Esophagus mucosa (tissue), 1 donor: Measurements from ENCODE around the gene IKBKG. TPM values are rescaled to one million over a fixed set of nuclear protein-coding genes. Genes with fewer than 3 reads are reported as not detected.
"Not testable (repeated sequence)": the region's sequence is repeated elsewhere in the genome, so short reads cannot be mapped to it uniquely, and the experiment has no call there.

Experiments used
- ATAC-seq: fragments of 200-7000 bp; cut with Tn5 transposase; one replicate; pipeline ENCODE4 v1.9.1; 2020
- total RNA-seq: library from RNA; stranded (reverse); gene quantifications from one replicate; pipeline ENCODE4 v1.2.4, GENCODE V29; 2023
- donor health status: DM: yes; HTN: yes; CAD: no.

Gene IKBKG
- total RNA-seq, 1 donor from 2014 or later = 16.1 TPM

GRCh38 chrX:154560326-154560725 lies 12.9 kb downstream of the IKBKG start:
- not testable (repeated sequence) for ATAC-seq

- not testable (repeated sequence) for ATAC-seq
These were observed 14.9 kb downstream of the IKBKG start for GRCh38 chrX:154562295-154562694.

GRCh38 chrX:154570361-154570760 lies 22.9 kb downstream of the IKBKG start:
- not testable (repeated sequence) for ATAC-seq

GRCh38 chrX:154573061-154573460 lies 25.6 kb downstream of the IKBKG start:
- not testable (repeated sequence) for ATAC-seq

- peak; percentile 55 for ATAC-seq
These were observed 27.7 kb downstream of the IKBKG start for GRCh38 chrX:154575076-154575475.

GRCh38 chrX:154582994-154583393 lies 35.6 kb downstream of the IKBKG start:
- not testable (repeated sequence) for ATAC-seq

GRCh38 chrX:154584585-154585183 lies 37.3 kb downstream of the IKBKG start, which contains the start of gene CTAG1A:
TSS of gene CTAG1A (plus strand) at chrX:154585133. CDS start at chrX:154585207, 74 bp downstream.
- ATAC-seq = peak; percentile 18

- ATAC-seq = not testable (repeated sequence)
These were observed 43.0 kb downstream of the IKBKG start for GRCh38 chrX:154590415-154590814.

GRCh38 chrX:154592505-154592904 lies 45.1 kb downstream of the IKBKG start:
- no peak for ATAC-seq

GRCh38 chrX:154593201-154593600 lies 45.8 kb downstream of the IKBKG start:
- no peak for ATAC-seq

- ATAC-seq = no peak
These were observed 47.1 kb downstream of the IKBKG start for GRCh38 chrX:154594491-154594890.

GRCh38 chrX:154595559-154596249 lies 48.3 kb downstream of the IKBKG start:
- no peak for ATAC-seq

GRCh38 chrX:154596290-154596929 lies 49.0 kb downstream of the IKBKG start:
- ATAC-seq = peak; percentile 37

- ATAC-seq = no peak
These were observed 49.8 kb downstream of the IKBKG start for GRCh38 chrX:154597221-154597620.

- ATAC-seq = no peak
These were observed 51.2 kb downstream of the IKBKG start for GRCh38 chrX:154598656-154599055.

GRCh38 chrX:154599531-154599930 lies 52.1 kb downstream of the IKBKG start:
- ATAC-seq = no peak

GRCh38 chrX:154600759-154601374 lies 53.4 kb downstream of the IKBKG start:
- ATAC-seq = peak; percentile 21

- ATAC-seq = no peak
These were observed 54.8 kb downstream of the IKBKG start for GRCh38 chrX:154602226-154602625.

- ATAC-seq = no peak
These were observed 55.5 kb downstream of the IKBKG start for GRCh38 chrX:154602766-154603437.

GRCh38 chrX:154603438-154604430 lies 56.3 kb downstream of the IKBKG start:
- peak; percentile 76 for ATAC-seq

- no peak for ATAC-seq
These were observed 58.1 kb downstream of the IKBKG start for GRCh38 chrX:154605566-154605965.
